Rectal smooth muscle tissue (tissue), 1 donor: ENCODE data around the gene MYOT.

Experiments used
- H3K27ac ChIP-seq: one replicate; pipeline ENCODE4 v1.7.0; 2013; ENCODE audit warnings: low read depth, low read length, inconsistent platforms
- H3K27me3 ChIP-seq: one replicate; pipeline ENCODE4 v1.7.0; 2013; ENCODE audit warnings: low read length; ENCODE audit not compliant: control insufficient read depth, insufficient read depth
- H3K36me3 ChIP-seq: one replicate; pipeline ENCODE4 v1.7.0; 2013; ENCODE audit warnings: low read length; ENCODE audit not compliant: control insufficient read depth, insufficient read depth
- H3K4me1 ChIP-seq: one replicate; pipeline ENCODE4 v1.7.0; 2013; ENCODE audit warnings: low read length; ENCODE audit not compliant: control insufficient read depth, insufficient read depth
- H3K4me3 ChIP-seq: one replicate; pipeline ENCODE4 v1.7.0; 2013; ENCODE audit warnings: low read length
- H3K9ac ChIP-seq: one replicate; pipeline ENCODE4 v1.7.0; 2013; ENCODE audit warnings: low read length

The MYOT gene

DNA sequence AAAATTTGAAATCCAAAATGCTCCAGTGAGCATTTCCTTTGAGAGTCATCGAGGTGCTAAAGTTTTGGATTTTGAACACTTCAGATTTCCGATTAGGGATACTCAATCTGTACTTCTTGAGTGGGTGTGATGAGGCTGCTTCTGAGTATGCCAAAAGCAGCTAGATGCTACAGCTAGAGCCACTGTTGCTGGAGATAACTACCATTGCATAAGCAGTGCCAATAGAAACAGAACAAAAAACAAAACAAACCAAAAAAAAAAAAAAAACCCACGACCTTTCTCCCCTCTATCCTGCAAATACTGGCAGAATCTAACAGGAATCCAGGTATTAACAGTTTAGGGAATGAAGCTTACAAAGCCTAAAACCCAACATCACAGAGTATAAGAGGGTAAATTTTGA is 65.1 kb downstream of the MYOT start:
- no peak overlapping the region for H3K9ac ChIP-seq
- peaks cover 8% of the 10 kb centered on the region for H3K4me1 ChIP-seq
- H3K27me3 ChIP-seq: no peaks in the 10 kb centered on the region
- H3K27ac ChIP-seq: no peak overlapping the region
- peaks cover 3% of the 10 kb centered on the region for H3K36me3 ChIP-seq
- H3K4me3 ChIP-seq: no peak overlapping the region

DNA sequence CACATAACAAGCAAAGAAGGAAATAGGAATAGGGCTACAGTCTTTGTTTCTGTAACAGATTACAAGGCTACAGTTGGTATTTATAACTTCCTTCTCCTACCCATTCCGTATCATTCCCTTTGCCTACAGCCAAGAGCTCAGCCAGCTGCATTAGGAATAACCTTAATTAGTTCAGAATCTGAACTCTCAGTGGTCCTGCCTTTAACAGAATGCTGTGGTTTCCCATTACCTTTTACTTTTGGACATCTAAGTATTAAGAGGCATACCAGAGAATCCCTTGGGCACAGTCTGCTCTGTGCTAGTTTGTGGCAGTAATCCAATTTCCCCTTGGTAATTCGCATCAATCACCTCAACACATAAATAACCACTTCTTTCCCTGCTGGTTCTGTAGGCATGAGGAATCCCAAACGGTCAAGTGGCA is 65.8 kb downstream of the MYOT start:
- no peaks in the 10 kb centered on the region for H3K27me3 ChIP-seq
- H3K4me3 ChIP-seq: no peak overlapping the region
- H3K27ac ChIP-seq: no peak overlapping the region
- peaks cover 5% of the 10 kb centered on the region for H3K36me3 ChIP-seq
- H3K9ac ChIP-seq: no peak overlapping the region
- H3K4me1 ChIP-seq: peaks cover 8% of the 10 kb centered on the region

DNA sequence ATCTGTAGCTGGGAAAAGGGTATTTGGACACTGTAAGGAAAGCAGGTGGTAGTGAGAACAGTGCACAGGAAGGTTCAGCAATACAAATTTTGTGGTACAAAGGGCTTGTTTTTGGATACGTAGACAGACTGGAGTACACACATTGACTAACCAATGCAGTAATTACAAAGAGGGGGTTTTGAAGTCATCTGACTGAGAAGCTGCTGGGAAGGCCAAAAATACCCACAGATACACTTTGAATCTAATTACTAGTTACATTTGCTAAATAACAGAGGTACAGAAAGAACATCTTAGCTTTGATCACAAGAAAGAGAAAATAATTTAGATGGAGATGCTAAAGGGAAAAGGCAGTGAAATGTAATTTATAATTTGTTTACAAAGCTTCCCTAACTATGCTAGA is 67.5 kb downstream of the MYOT start:
- Histone ChIP-seq H3K27me3 (no peaks in the 10 kb centered on the region), H3K4me1 (peaks cover 8% of the 10 kb centered on the region), H3K9ac (no peak overlapping the region), H3K27ac (no peak overlapping the region), H3K4me3 (no peak overlapping the region), H3K36me3 (peaks cover 17% of the 10 kb centered on the region)

DNA sequence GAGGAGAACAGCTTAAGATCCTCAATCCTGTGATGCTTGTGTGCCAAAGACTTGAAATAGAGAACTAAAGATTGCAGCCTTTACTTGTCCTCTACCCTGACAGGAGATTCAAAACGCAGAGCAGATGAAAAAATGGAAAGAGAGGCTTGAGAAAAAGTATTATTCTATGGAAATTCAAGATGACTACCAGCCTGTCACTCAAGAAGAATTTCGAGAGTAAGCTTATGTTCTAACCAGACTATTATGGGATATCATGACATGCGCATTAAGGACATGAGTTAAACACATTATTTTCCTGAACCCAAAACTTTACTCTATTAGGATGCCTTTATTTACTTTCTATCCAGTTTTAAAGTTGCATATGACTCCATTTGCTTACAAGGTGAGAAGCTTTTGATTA is 68.0 kb downstream of the MYOT start:
- Histone ChIP-seq H3K27ac (no peak overlapping the region), H3K4me3 (no peak overlapping the region), H3K9ac (no peak overlapping the region), H3K36me3 (peaks cover 17% of the 10 kb centered on the region), H3K27me3 (no peaks in the 10 kb centered on the region), H3K4me1 (peaks cover 8% of the 10 kb centered on the region)
